Stimulated activated CD8-positive, alpha-beta memory T cell treated with anti-CD3 and anti-CD28 coated beads, Interleukin-15, amount 100 ng/mL, for 4 hours (primary cell): Measurements from ENCODE around the gene HCRT.
"Not testable (repeated sequence)": the region's sequence is repeated elsewhere in the genome, so short reads cannot be mapped to it uniquely, and the experiment has no call there.

Source experiments
- DNase-seq, 2 donors: peaks; one replicate each; pipeline ENCODE4 v3.0.0-alpha.2; 2020; ENCODE audit warnings: low read depth in 2 of 2

The HCRT gene

GRCh38 chr17:42184713-42185620 is at the start of gene HCRT:
TSS of gene HCRT (minus strand) at chr17:42185452. CDS start at chr17:42185365, 87 bp downstream.
- no peak for DNase-seq

- no peak for DNase-seq
Observed at GRCh38 chr17:42233994-42234393, 48.7 kb upstream of the HCRT start.

GRCh38 chr17:42233156-42233555 is 47.9 kb upstream of the HCRT start:
- DNase-seq, result no peak

GRCh38 chr17:42230225-42230624 is 45.0 kb upstream of the HCRT start:
- no peak for DNase-seq

GRCh38 chr17:42227849-42228700 is 42.8 kb upstream of the HCRT start:
- DNase-seq, result no peak

GRCh38 chr17:42225646-42226045 is 40.4 kb upstream of the HCRT start:
- no peak for DNase-seq

- no peak for DNase-seq
Observed at GRCh38 chr17:42224651-42225050, 39.4 kb upstream of the HCRT start.

GRCh38 chr17:42221886-42222745 is 36.9 kb upstream of the HCRT start:
- peak in 1 of 2 donors; percentile 25 for DNase-seq

GRCh38 chr17:42219280-42219679 is 34.0 kb upstream of the HCRT start:
- not testable (repeated sequence) for DNase-seq

GRCh38 chr17:42214156-42214555 is 28.9 kb upstream of the HCRT start:
- no peak for DNase-seq

- DNase-seq, result no peak
Observed at GRCh38 chr17:42212382-42212781, 27.1 kb upstream of the HCRT start.

GRCh38 chr17:42211921-42212341 is 26.7 kb upstream of the HCRT start:
- DNase-seq, result not testable (repeated sequence)

- no peak for DNase-seq
Observed at GRCh38 chr17:42210046-42210445, 24.8 kb upstream of the HCRT start.

GRCh38 chr17:42206153-42206612 is 20.9 kb upstream of the HCRT start:
- not testable (repeated sequence) for DNase-seq

GRCh38 chr17:42203354-42203753 is 18.1 kb upstream of the HCRT start:
- no peak for DNase-seq

- no peak for DNase-seq
Observed at GRCh38 chr17:42202696-42203095, 17.4 kb upstream of the HCRT start.

- no peak for DNase-seq
Observed at GRCh38 chr17:42202159-42202558, 16.9 kb upstream of the HCRT start.

- no peak for DNase-seq
Observed at GRCh38 chr17:42201458-42201772, 16.2 kb upstream of the HCRT start.

- DNase-seq, result no peak
Observed at GRCh38 chr17:42200706-42201457, 15.6 kb upstream of the HCRT start.

- no peak for DNase-seq
Observed at GRCh38 chr17:42199416-42200011, 14.3 kb upstream of the HCRT start.

- no peak for DNase-seq
Observed at GRCh38 chr17:42198897-42199296, 13.6 kb upstream of the HCRT start.
